GM19193 (cell line): ENCODE results near the gene NVL.

Source experiments
- POLR2A ChIP-seq: IDR thresholded peaks from 4 replicates; pipeline ENCODE4 v1.6.1; 2011; ENCODE audit not compliant: insufficient read depth, insufficient read length; ENCODE audit errors: extremely low read depth

NVL gene

GRCh38 chr1:224300346-224300745 is 29.6 kb downstream of the NVL start:
- no peak for TF ChIP-seq POLR2A

DNA sequence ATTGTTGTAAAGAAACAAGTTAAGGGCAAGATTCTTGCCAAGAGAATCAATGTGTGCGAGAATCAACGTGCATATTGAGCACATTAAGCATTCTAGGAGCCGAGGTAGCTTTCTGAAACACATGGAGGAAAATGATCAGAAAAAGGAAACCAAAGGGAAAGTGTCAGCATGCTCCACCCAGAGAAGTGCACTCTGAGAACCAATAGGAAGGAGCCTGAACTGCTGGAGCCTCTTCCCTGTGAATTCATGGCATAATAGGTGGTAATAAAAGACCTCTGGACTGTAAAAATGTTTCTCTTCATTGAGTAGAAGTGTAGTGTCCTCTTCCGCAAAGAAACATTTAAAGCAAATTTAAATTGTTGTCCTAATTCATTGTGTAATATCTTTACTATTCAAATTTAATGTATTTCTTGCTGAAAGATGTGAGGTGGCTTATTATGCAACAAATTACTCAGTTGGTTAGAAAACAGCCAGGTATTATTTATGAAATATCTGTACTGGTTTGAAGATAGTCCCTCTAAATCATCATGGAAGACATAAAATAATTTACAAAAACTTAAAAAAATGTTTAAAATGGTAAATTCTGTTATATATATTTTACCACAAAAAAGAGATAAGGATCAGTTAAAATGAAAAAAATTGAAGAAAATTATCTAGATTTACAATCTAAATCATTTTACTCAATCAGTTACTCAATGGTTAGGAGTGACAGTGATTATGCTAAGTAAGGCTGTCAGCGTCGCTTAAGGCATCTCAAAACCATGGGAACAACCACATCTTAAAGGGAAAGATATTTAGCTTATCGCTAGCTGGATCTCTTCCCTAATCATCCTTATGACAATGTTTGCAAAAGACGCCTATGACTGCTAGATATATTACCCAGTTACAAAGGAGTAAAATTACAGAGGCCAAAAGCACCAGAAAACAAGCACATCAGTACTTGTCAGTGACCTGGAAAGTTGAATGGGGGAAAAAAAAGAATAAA is 31.3 kb downstream of the NVL start:
- no peak for TF ChIP-seq POLR2A

- no peak for TF ChIP-seq POLR2A
Measured at GRCh38 chr1:224294775-224295174, 35.2 kb downstream of the NVL start.

DNA sequence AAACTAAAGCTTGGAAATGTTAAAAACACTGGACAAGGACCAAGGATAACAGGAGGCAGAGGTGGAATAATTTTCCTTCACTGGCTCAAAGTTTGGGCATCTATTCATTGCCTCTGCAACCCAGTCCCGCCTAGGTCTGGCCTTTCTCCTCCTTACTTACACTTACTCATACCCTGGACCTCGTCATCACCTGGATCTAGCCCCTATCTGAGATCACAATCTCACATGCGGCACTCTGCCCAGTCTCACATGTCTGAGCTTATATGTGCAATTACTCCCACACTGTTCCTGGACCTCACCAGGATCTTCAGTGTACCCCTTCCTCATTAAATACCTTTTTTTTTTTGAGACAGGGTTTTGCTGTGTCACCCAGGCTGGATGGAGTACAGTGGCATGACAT is 37.6 kb downstream of the NVL start:
- TF ChIP-seq POLR2A = no peak

GRCh38 chr1:224289396-224289795 is 40.6 kb downstream of the NVL start:
- TF ChIP-seq POLR2A = no peak

GRCh38 chr1:224287714-224288113 is 42.3 kb downstream of the NVL start:
- no peak for TF ChIP-seq POLR2A

DNA sequence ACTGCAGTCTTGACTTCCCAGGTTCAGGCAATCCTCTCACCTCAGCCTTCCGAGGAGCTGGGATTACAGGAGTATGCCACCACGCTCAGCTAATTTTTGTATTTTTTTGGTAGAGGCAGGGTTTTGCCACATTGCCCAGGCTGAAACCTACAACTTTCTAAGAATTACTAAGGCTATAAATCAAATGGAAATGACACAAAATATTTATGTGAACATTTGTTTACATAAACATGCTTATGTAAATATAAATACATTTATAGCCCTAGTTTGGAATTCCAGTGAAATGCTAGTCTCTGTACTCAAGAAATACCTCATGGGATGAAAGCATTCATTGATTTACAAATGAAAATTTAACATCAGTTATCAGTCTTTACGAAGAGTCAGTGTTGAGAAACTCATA is 47.8 kb downstream of the NVL start:
- TF ChIP-seq POLR2A = no peak

GRCh38 chr1:224276771-224277487 is 53.0 kb downstream of the NVL start:
- TF ChIP-seq POLR2A = no peak

GRCh38 chr1:224274970-224275626 is 54.9 kb downstream of the NVL start:
- TF ChIP-seq POLR2A = no peak

- TF ChIP-seq POLR2A = no peak
Measured at GRCh38 chr1:224273641-224274040, 56.3 kb downstream of the NVL start.

DNA sequence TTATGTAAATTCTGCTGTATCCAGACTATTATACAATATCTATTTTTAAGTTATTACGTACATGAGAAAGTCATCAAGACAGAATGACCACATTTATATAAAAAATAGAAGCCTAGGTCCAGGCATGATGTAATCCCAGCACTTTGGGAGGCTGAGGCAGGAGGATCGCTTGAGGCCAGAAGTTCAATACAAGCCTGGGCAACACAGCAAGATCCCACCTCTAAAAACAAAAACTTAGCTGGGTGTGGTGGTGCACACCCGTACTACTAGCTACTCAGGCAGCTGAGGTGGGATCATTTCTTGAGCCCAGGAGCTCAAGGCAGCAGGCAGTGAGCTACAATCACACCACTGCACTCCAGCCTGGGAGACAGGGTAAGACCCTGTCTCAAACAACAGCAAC is 58.9 kb downstream of the NVL start:
- TF ChIP-seq POLR2A = no peak

DNA sequence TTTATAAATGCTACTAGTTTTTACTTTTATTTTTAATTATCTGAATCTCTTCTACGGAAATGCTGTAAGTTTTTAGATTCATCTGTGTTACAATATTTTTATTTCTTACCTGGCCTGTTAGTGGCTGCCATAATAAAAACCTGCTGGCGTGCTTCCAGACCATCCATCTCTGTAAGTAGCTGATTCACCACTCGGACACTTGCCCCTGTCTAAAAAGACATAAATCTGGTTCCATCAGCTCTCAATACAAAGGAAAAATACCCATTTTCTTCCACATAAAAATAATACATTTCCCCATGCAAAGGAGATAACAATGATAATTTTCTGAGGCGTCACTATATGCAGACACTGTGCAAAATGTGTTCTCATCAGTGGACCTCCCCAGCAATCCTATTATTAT is 62.0 kb downstream of the NVL start:
- no peak for TF ChIP-seq POLR2A

DNA sequence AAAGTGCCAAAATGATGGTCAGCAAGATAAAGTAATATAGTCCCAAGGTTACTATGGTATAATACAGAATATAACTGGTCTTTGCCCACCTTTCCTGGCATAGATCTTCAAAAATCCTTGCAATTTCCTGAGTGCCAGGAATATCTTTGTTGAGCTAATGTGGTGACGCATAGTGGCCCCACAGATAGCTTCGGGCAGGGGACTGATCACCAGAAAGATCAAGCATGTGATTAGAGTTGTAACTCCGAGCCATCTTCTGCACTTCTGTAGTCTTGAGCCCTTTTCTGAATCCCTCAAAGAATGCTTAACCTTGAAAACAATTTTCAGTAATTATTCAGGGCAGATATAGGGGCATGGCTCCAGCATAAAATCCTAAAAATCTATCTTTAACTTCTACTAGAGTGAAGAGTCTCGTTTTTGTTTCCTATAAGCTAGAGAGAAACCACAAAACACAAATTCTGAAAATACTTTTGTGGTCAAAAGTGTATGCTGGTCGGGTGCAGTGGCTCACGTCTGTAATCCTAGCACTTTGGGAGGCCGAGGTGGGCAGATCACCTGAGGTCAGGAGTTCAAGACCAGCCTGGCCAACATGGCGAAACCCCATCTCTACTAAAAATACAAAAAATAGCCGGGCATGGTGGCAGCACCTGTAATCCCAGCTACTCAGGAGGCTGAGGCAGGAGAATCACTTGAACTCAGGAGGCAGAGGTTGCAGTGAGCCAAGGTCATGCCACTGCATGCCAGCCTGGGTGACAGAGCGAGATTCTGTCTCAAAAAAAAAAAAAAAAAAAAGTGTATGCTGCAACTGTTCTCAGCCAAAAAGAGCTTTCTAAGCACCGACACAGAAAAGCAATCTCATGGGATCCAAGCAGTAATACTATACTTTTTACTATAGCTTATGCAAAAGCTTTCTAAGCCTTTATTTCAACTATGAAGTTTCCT is 62.8 kb downstream of the NVL start:
- TF ChIP-seq POLR2A = no peak

DNA sequence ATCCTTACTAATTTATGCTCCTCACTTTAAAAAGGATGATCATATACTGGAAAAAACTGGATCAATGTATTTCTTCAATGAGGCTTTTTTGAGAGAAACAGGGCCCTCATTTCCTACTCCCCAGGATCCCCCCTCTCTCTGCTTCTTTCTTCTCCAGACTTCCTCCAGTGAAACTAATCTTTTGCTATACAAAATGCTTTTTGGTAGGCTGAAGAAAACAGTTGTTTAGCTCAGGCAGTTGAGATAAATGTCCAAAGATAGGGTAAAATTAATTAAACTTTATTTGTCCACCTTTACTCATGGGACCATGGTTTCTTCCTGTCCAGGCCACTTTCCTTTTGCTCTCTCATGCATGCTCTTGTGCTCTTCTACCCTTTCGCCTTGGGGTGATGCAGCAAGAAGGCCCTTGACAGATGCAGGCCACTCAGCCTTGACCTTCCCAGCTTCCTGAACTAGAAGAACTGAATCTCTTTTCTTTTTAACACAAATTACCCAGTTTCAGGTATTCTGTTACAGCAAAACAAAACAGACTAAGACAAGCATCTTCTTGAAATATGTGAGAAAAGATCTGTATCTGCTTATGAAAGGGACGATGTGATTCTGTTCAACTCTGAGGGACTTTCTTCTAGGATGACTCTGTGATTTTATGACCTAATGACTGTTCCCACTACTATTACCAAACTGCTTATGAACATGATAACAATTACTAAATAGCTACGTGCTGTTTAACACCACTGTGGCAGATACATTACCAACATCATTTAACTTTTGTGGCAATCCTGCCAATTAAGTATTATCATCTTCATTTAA is 63.7 kb downstream of the NVL start:
- TF ChIP-seq POLR2A = no peak

DNA sequence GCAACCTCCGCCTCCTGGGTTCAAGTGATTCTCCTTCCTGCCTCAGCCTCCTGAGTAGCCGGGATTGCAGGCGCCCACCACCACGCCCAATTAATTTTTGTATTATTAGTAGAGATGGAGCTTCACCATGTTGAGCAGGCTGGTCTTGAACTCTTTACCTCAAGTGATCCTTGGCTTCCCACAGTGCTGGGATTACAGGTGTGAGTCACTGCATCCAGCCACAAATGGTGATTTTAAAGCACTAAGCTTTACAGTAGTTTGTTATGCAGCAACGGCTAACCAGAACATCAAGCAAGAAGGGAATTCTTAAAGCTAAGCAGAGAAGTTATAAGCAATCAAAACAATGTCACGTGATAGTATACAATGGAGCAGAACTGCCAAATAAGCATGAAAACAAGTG is 65.7 kb downstream of the NVL start:
- TF ChIP-seq POLR2A = no peak
